Measurements from ENCODE around the gene IL15RA. TPM values are rescaled to one million over a fixed set of nuclear protein-coding genes. Genes with fewer than 3 reads are reported as not detected.

The IL15RA gene
- total RNA-seq, 1 experiment from 2014 or later = 4.4 TPM

DNA sequence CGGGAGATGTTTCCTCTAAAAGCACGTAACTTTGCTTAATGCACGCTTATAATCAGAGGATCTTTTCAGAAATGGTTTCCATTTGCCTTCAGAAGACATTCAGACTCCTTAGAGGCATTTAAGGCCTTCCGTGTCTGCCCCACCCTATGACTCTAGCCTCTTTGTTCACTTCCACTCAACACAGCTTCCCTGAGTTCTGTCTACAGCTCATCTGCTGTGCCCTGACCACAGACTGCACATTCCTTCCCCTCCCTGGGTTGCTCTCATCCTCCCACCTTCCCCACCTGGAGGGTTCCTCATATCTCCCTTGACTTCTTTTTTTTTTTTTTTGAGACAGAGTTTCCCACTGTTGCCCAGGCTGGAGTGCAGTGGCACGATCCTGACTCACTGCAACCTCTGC lies 70.7 kb downstream of the IL15RA start:
- H3F3A ChIP-seq (ENCODE audit: low read length, unreplicated experiment) = no peaks in the 10 kb centered on the region
- ChIA-PET CTCF (no interaction called here), POLR2A (ENCODE audit: unreplicated experiment) (no interaction called here)
- H3K79me2 ChIP-seq (ENCODE audit: low read length) = no peaks in the 10 kb centered on the region
- no peaks in the 10 kb centered on the region for H3K9me2 ChIP-seq (replicated peaks; ENCODE audit: low read length)
- no peaks in the 10 kb centered on the region for H3K4me1 ChIP-seq (ENCODE audit: insufficient read depth, low read length)
- H3K27ac ChIP-seq (ENCODE audit: low read length) = no peak overlapping the region
- DNase-seq (no peak), ATAC-seq (no peak)
- no peak overlapping the region for H3K9ac ChIP-seq (ENCODE audit: low read length)
- no peaks in the 10 kb centered on the region for H3K36me3 ChIP-seq (ENCODE audit: low read depth, low read length)
- no peak overlapping the region for H3K4me2 ChIP-seq (ENCODE audit: low read length)
- no TSS peak for BruUV-seq (replicated peaks)
- H3K27me3 ChIP-seq (ENCODE audit: low read length) = no peaks in the 10 kb centered on the region
- intact Hi-C loops (cut with micrococcal nuclease) = no loop called here
- no peak overlapping the region for H3K4me3 ChIP-seq (ENCODE audit: low read length)
- H3K9me3 ChIP-seq (ENCODE audit: low read length) = no peaks in the 10 kb centered on the region
- no peaks in the 10 kb centered on the region for H4K20me1 ChIP-seq (ENCODE audit: low read length)
- H2AFZ ChIP-seq (ENCODE audit: low read length) = no peak overlapping the region
- TF ChIP-seq, protein P1, sequence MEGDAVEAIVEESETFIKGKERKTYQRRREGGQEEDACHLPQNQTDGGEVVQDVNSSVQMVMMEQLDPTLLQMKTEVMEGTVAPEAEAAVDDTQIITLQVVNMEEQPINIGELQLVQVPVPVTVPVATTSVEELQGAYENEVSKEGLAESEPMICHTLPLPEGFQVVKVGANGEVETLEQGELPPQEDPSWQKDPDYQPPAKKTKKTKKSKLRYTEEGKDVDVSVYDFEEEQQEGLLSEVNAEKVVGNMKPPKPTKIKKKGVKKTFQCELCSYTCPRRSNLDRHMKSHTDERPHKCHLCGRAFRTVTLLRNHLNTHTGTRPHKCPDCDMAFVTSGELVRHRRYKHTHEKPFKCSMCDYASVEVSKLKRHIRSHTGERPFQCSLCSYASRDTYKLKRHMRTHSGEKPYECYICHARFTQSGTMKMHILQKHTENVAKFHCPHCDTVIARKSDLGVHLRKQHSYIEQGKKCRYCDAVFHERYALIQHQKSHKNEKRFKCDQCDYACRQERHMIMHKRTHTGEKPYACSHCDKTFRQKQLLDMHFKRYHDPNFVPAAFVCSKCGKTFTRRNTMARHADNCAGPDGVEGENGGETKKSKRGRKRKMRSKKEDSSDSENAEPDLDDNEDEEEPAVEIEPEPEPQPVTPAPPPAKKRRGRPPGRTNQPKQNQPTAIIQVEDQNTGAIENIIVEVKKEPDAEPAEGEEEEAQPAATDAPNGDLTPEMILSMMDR (conservative IDR thresholded peaks at IDR 0.05; ENCODE audit: low read depth, low read length) = no peak
- no peak for TF ChIP-seq EZH2 (IDR thresholded peaks at IDR 0.05; ENCODE audit: low read length, unreplicated experiment)
- no peak for TF ChIP-seq EZH2phosphoT487 (IDR thresholded peaks at IDR 0.05; ENCODE audit: borderline replicate concordance, low read length)

DNA sequence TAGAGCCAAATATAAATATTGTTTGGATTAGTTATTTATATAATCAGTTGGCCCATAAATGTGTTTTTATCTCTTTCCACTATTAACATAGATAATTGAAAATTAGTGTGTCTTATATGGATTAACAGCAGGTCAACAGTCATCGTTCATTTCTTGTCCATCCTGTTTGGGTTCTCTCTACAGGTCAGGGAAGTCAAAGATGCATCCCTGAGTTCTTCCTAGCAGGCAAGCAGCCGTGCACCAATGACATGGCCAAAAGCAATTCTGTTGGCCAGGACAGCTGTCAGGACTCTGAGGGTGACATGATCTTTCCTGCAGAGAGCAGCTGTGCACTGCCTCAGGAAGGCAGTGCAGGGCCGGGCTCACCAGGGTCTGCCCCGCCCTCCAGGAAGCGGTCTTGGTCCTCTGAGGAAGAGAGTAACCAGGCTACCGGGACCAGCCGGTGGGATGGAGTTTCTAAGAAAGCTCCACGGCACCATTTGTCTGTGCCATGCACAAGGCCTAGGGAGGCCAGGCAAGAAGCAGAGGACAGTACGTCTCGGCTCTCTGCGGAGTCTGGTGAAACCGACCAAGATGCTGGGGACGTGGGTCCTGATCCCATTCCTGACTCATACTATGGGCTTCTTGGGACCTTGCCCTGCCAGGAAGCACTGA lies 71.4 kb downstream of the IL15RA start:
- DNase-seq (no peak), ATAC-seq (no peak)
- BruUV-seq (replicated peaks) = no TSS peak
- no peaks in the 10 kb centered on the region for H3K27me3 ChIP-seq (ENCODE audit: low read length)
- ChIA-PET CTCF (no interaction called here), POLR2A (ENCODE audit: unreplicated experiment) (no interaction called here)
- no peaks in the 10 kb centered on the region for H3K9me3 ChIP-seq (ENCODE audit: low read length)
- no peak overlapping the region for H3K27ac ChIP-seq (ENCODE audit: low read length)
- no peak overlapping the region for H3K4me3 ChIP-seq (ENCODE audit: low read length)
- H3K79me2 ChIP-seq (ENCODE audit: low read length) = no peaks in the 10 kb centered on the region
- no peak overlapping the region for H3K9ac ChIP-seq (ENCODE audit: low read length)
- no peaks in the 10 kb centered on the region for H3K4me1 ChIP-seq (ENCODE audit: insufficient read depth, low read length)
- H3F3A ChIP-seq (ENCODE audit: low read length, unreplicated experiment) = no peaks in the 10 kb centered on the region
- no peak overlapping the region for H2AFZ ChIP-seq (ENCODE audit: low read length)
- H4K20me1 ChIP-seq (ENCODE audit: low read length) = no peaks in the 10 kb centered on the region
- no peak overlapping the region for H3K4me2 ChIP-seq (ENCODE audit: low read length)
- no peaks in the 10 kb centered on the region for H3K36me3 ChIP-seq (ENCODE audit: low read depth, low read length)
- TF ChIP-seq, protein P1 (conservative IDR thresholded peaks at IDR 0.05; ENCODE audit: low read depth, low read length) = no peak
- no peak for TF ChIP-seq EZH2 (IDR thresholded peaks at IDR 0.05; ENCODE audit: low read length, unreplicated experiment)
- intact Hi-C loops (cut with micrococcal nuclease) = no loop called here
- no peaks in the 10 kb centered on the region for H3K9me2 ChIP-seq (replicated peaks; ENCODE audit: low read length)

DNA sequence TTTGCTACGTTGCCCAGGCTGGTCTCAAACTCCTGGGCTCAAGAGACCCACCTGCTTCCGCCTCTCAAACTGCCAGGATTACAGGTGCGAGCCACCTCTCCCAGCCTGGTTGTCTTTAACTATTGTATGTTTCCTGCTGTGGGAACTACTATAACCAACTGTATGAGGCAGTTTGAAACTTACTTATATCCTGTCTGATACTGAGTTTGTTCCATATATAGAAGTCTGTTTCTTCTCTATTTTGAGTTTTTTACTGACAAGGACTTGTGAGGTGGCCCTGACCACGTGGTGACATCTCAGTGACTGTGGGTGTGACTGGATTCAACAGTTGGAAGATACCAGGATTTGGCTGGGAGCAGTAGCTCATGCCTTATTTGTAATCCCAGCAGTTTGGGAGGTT lies 73.1 kb downstream of the IL15RA start:
- no peaks in the 10 kb centered on the region for H3K9me2 ChIP-seq (replicated peaks; ENCODE audit: low read length)
- BruUV-seq (replicated peaks) = no TSS peak
- no peaks in the 10 kb centered on the region for H3K36me3 ChIP-seq (ENCODE audit: low read depth, low read length)
- ATAC-seq (no peak), DNase-seq (no peak)
- POLR2A ChIA-PET (ENCODE audit: unreplicated experiment) = no interaction called here
- no peaks in the 10 kb centered on the region for H3F3A ChIP-seq (ENCODE audit: low read length, unreplicated experiment)
- H3K9me3 ChIP-seq (ENCODE audit: low read length) = no peaks in the 10 kb centered on the region
- no peak overlapping the region for H3K4me2 ChIP-seq (ENCODE audit: low read length)
- no peak overlapping the region for H3K4me3 ChIP-seq (ENCODE audit: low read length)
- intact Hi-C loops (cut with micrococcal nuclease) = no loop called here
- CTCF ChIA-PET = no interaction called here
- no peak overlapping the region for H3K9ac ChIP-seq (ENCODE audit: low read length)
- H2AFZ ChIP-seq (ENCODE audit: low read length) = no peak overlapping the region
- no peak overlapping the region for H3K27ac ChIP-seq (ENCODE audit: low read length)
- H3K4me1 ChIP-seq (ENCODE audit: insufficient read depth, low read length) = no peaks in the 10 kb centered on the region
- no peaks in the 10 kb centered on the region for H3K79me2 ChIP-seq (ENCODE audit: low read length)
- H3K27me3 ChIP-seq (ENCODE audit: low read length) = no peaks in the 10 kb centered on the region
- TF ChIP-seq EZH2 (IDR thresholded peaks at IDR 0.05; ENCODE audit: low read length, unreplicated experiment) = no peak
- TF ChIP-seq, protein P1 (conservative IDR thresholded peaks at IDR 0.05; ENCODE audit: low read depth, low read length) = no peak
- no peak for TF ChIP-seq EZH2phosphoT487 (IDR thresholded peaks at IDR 0.05; ENCODE audit: borderline replicate concordance, low read length)
- H4K20me1 ChIP-seq (ENCODE audit: low read length) = no peaks in the 10 kb centered on the region

Data from PC-3 (cell line).